Fibroblast of mammary gland (primary cell): Measurements from ENCODE around the gene SH3RF2.
A peak's percentile ranks its signal among the peaks of the same experiment; 100 is the strongest.

Source experiments
- DNase-seq: peaks from one replicate; pipeline ENCODE4 v3.0.0-alpha.2; 2010; ENCODE audit warnings: low read depth
- H3K4me3 ChIP-seq: 2 replicates; pipeline ENCODE4 v1.5.1; 2011; ENCODE audit warnings: low read depth, mild to moderate bottlenecking, low read length, moderate library complexity; ENCODE audit not compliant: control insufficient read depth
- CTCF ChIP-seq: conservative IDR thresholded peaks from 2 replicates; pipeline ENCODE4 v1.5.1; 2011; ENCODE audit warnings: low read depth, low read length, inconsistent platforms; ENCODE audit not compliant: control insufficient read depth, insufficient read depth

The SH3RF2 gene

GRCh38 chr5:145945620-145946111 lies 9.3 kb downstream of the SH3RF2 start:
- no peak overlapping the region for H3K4me3 ChIP-seq
- no peak for DNase-seq
- no peak for TF ChIP-seq CTCF

- TF ChIP-seq CTCF, result no peak
- peak; percentile 70 for DNase-seq
- H3K4me3 ChIP-seq, result no peak overlapping the region
Measured at GRCh38 chr5:145946112-145946861, 9.9 kb downstream of the SH3RF2 start.

- no peak overlapping the region for H3K4me3 ChIP-seq
- DNase-seq, result no peak
- no peak for TF ChIP-seq CTCF
Measured at GRCh38 chr5:145947581-145947980, 11.2 kb downstream of the SH3RF2 start.

GRCh38 chr5:145948047-145948446 lies 11.7 kb downstream of the SH3RF2 start:
- TF ChIP-seq CTCF, result no peak
- H3K4me3 ChIP-seq, result no peak overlapping the region
- DNase-seq, result no peak

GRCh38 chr5:145948921-145949320 lies 12.5 kb downstream of the SH3RF2 start:
- no peak for TF ChIP-seq CTCF
- no peak overlapping the region for H3K4me3 ChIP-seq
- DNase-seq, result no peak

GRCh38 chr5:145949474-145949873 lies 13.1 kb downstream of the SH3RF2 start:
- no peak overlapping the region for H3K4me3 ChIP-seq
- no peak for TF ChIP-seq CTCF
- no peak for DNase-seq
